SK-N-SH (cell line): ENCODE data around the gene TPO. TPM values are rescaled to one million over a fixed set of nuclear protein-coding genes. Genes with fewer than 3 reads are reported as not detected.

ENCODE experiments used
- CTCF ChIA-PET: fragments of 300-600, 350-600 bp; formaldehyde crosslinking; extraction: SDS; loops from one replicate; lab custom pipeline; 2021; lab: Yijun Ruan, JAX
- POLR2A ChIA-PET: fragments of 350-600 bp; sonication (Branson Sonifier 250); formaldehyde crosslinking; extraction: SDS; loops from one replicate; lab custom pipeline; 2020; ENCODE audit warnings: antibody characterized with exemption, inconsistent platforms; lab: Yijun Ruan, JAX
- DNase-seq: peaks from one replicate; pipeline ENCODE4 v3.0.0; 2012
- H2AFZ ChIP-seq: fragments of 200-600 bp; sonication (generic); 2 replicates; pipeline ENCODE4 v1.8.1; 2016; ENCODE audit warnings: antibody characterized with exemption, mild to moderate bottlenecking, low read depth
- H3F3A ChIP-seq: fragments of 200-600 bp; sonication (generic); replicated peaks from 2 replicates; pipeline ENCODE3; 2016; ENCODE audit warnings: antibody characterized with exemption, mild to moderate bottlenecking; ENCODE audit not compliant: insufficient read depth
- H3K27ac ChIP-seq, 2 experiments: fragments of 200-500 bp in 1 of 2; fragments of 200-600 bp in 1 of 2; sonication (Bioruptor generic) in 1 of 2; sonication (generic), shearing (Covaris generic) in 1 of 2; 2 replicates each; pipeline versions ENCODE4 v1.5.1 to v1.6.1; 2014 to 2016; ENCODE audit warnings: low read depth in 2 of 2, inconsistent platforms in 1 of 2, low read length in 1 of 2, mild to moderate bottlenecking in 1 of 2, mixed read lengths in 1 of 2
- H3K27me3 ChIP-seq: fragments of 200-600 bp; sonication (generic), shearing (Covaris generic); 2 replicates; pipeline ENCODE4 v1.6.1; 2016; ENCODE audit warnings: mixed run types; ENCODE audit not compliant: insufficient read depth
- H3K36me3 ChIP-seq, 2 experiments: fragments of 200-500 bp in 1 of 2; fragments of 200-600 bp in 1 of 2; sonication (Bioruptor generic) in 1 of 2; sonication (generic) in 1 of 2; replicated peaks in 1 of 2; 2 replicates each; pipeline versions ENCODE3 to v1.5.1; 2014 to 2016; ENCODE audit warnings: low read length in 1 of 2, mild to moderate bottlenecking in 1 of 2; ENCODE audit not compliant: insufficient read depth in 2 of 2, control insufficient read depth in 1 of 2
- H3K4me1 ChIP-seq, 2 experiments: fragments of 200-500 bp in 1 of 2; fragments of 200-600 bp in 1 of 2; sonication (Bioruptor generic) in 1 of 2; sonication (generic), shearing (Covaris generic) in 1 of 2; 2 replicates each; pipeline versions ENCODE4 v1.5.1 to v1.6.1; 2014 to 2016; ENCODE audit warnings: low read depth in 1 of 2, low read length in 1 of 2, mixed run types in 1 of 2; ENCODE audit not compliant: insufficient read depth in 2 of 2, control insufficient read depth in 1 of 2
- H3K4me2 ChIP-seq: fragments of 200-600 bp; sonication (generic), shearing (Covaris generic); 2 replicates; pipeline ENCODE4 v1.6.1; 2017; ENCODE audit warnings: mixed run types
- H3K4me3 ChIP-seq, 2 experiments: fragments of 200-500 bp in 1 of 2; fragments of 200-600 bp in 1 of 2; sonication (Bioruptor generic) in 1 of 2; sonication (generic), shearing (Covaris generic) in 1 of 2; 2 replicates each; pipeline versions ENCODE4 v1.5.1 to v1.8.1; 2014 to 2016; ENCODE audit warnings: low read depth in 2 of 2, inconsistent platforms in 1 of 2, low read length in 1 of 2, mild to moderate bottlenecking in 1 of 2, mixed read lengths in 1 of 2, moderate library complexity in 1 of 2
- H3K79me2 ChIP-seq: fragments of 200-600 bp; sonication (generic); 2 replicates; pipeline ENCODE4 v1.8.1; 2017; ENCODE audit warnings: mild to moderate bottlenecking; ENCODE audit not compliant: insufficient read depth
- H3K9ac ChIP-seq: fragments of 200-600 bp; sonication (generic); 2 replicates; pipeline ENCODE4 v1.6.1; 2017; ENCODE audit warnings: mixed run types
- H3K9me2 ChIP-seq: fragments of 200-600 bp; sonication (generic); 2 replicates; pipeline ENCODE4 v1.6.1; 2017; ENCODE audit warnings: mixed run types
- H3K9me3 ChIP-seq: fragments of 200-600 bp; sonication (generic); 2 replicates; pipeline ENCODE4 v1.6.1; 2017; ENCODE audit warnings: mixed run types, mild to moderate bottlenecking, moderate library complexity
- H4K20me1 ChIP-seq: fragments of 200-600 bp; sonication (generic); 2 replicates; pipeline ENCODE4 v1.6.1; 2017; ENCODE audit warnings: mild to moderate bottlenecking, mixed run types; ENCODE audit not compliant: insufficient read depth
- CHD2 ChIP-seq: fragments of 150-350 bp; IDR thresholded peaks from 2 replicates; pipeline ENCODE4 v1.6.1; 2018; ENCODE audit warnings: low read length; ENCODE audit not compliant: partially characterized antibody
- ELF1 ChIP-seq: IDR thresholded peaks from 2 replicates; pipeline ENCODE4 v1.4.0; 2012
- EP300 ChIP-seq, 2 experiments: IDR thresholded peaks; 2 replicates each; pipeline versions ENCODE4 v1.4.0 to v1.6.1; 2012; ENCODE audit warnings: borderline replicate concordance in 1 of 2, low read depth in 1 of 2, low read length in 1 of 2
- EZH2phosphoT487 ChIP-seq: fragments of 200-600 bp; sonication (generic); IDR thresholded peaks from 2 replicates; pipeline ENCODE4 v1.6.1; 2017; ENCODE audit warnings: low read depth, mixed run types, mild to moderate bottlenecking, antibody characterized with exemption, moderate library complexity, borderline replicate concordance
- FOSL2 ChIP-seq: IDR thresholded peaks from 2 replicates; pipeline ENCODE4 v1.4.0; 2012; ENCODE audit warnings: low read depth, mild to moderate bottlenecking, moderate library complexity, borderline replicate concordance
- FOXM1 ChIP-seq: IDR thresholded peaks from 2 replicates; pipeline ENCODE4 v1.4.0; 2012; ENCODE audit warnings: low read depth, mild to moderate bottlenecking
- GABPA ChIP-seq: IDR thresholded peaks from 2 replicates; pipeline ENCODE4 v1.4.0; 2012; ENCODE audit warnings: low read depth, mild to moderate bottlenecking
- GATA2 ChIP-seq: sonication (generic); formaldehyde crosslinking; IDR thresholded peaks from 2 replicates; pipeline ENCODE4 v1.5.0; 2020; ENCODE audit warnings: mild to moderate bottlenecking, missing genetic modification reagents
- IRF3 ChIP-seq: fragments of 150-350 bp; IDR thresholded peaks from 2 replicates; pipeline ENCODE4 v1.6.1; 2016; ENCODE audit warnings: mild to moderate bottlenecking, low read depth, low read length
- JUND ChIP-seq: IDR thresholded peaks from 2 replicates; pipeline ENCODE4 v1.4.0; 2012
- MAX ChIP-seq: IDR thresholded peaks from 2 replicates; pipeline ENCODE4 v1.4.0; 2012; ENCODE audit warnings: low read depth
- MEF2A ChIP-seq: IDR thresholded peaks from 2 replicates; pipeline ENCODE4 v1.4.0; 2012; ENCODE audit warnings: low read depth, borderline replicate concordance
- NRF1 ChIP-seq: IDR thresholded peaks from 2 replicates; pipeline ENCODE4 v1.6.1; 2012; ENCODE audit warnings: low read depth, mild to moderate bottlenecking, low read length
- POLR2AphosphoS5 ChIP-seq: IDR thresholded peaks from 2 replicates; pipeline ENCODE4 v1.6.1; 2012; ENCODE audit warnings: low read depth, low read length
- RCOR1 ChIP-seq: fragments of 150-350 bp; IDR thresholded peaks from 2 replicates; pipeline ENCODE4 v1.6.1; 2017; ENCODE audit warnings: antibody characterized with exemption, low read length
- REST ChIP-seq: IDR thresholded peaks from 2 replicates; pipeline ENCODE4 v1.6.1; 2012; ENCODE audit warnings: mild to moderate bottlenecking, low read depth, low read length, moderate library complexity
- TCF12 ChIP-seq: IDR thresholded peaks from 2 replicates; pipeline ENCODE4 v1.4.0; 2012
- USF1 ChIP-seq: IDR thresholded peaks from 2 replicates; pipeline ENCODE4 v1.4.0; 2012; ENCODE audit warnings: low read depth, borderline replicate concordance
- ZBTB33 ChIP-seq: IDR thresholded peaks from 2 replicates; pipeline ENCODE4 v1.4.0; 2012; ENCODE audit warnings: low read depth, borderline replicate concordance
- WGBS: methylation state at CpG from one replicate; pipeline ENCODE4 v1.1.6; 2017; ENCODE audit warnings: low lambda C conversion rate; 5-methylcytosine and 5-hydroxymethylcytosine counted together
- polyA plus RNA-seq, 3 experiments: library from polyadenylated mRNA; depleted of rRNA; stranded (reverse); fragments of >200 nt; gene quantifications; 2 replicates each; pipeline ENCODE4 v1.2.3, GENCODE V29; 2012

The TPO gene
- polyA plus RNA-seq, 1 of the 3 experiments (the other 2 are of a cell fraction), result not detected

- Histone ChIP-seq H2AFZ (no peak overlapping the region), H3K36me3 (no peaks in the 10 kb centered on the region), H3K4me1 (peaks cover 0 to 11% of the 10 kb centered on the region in 2 experiments; a peak in 2 of 4 replicates), H3K4me2 (no peak overlapping the region), H3K27me3 (no peaks in the 10 kb centered on the region), H3K9me3 (no peaks in the 10 kb centered on the region), H3K4me3 (no peak overlapping the region), H4K20me1 (no peaks in the 10 kb centered on the region), H3F3A (no peaks in the 10 kb centered on the region), H3K79me2 (no peaks in the 10 kb centered on the region), H3K27ac (no peak overlapping the region), H3K9ac (no peak overlapping the region), H3K9me2 (no peaks in the 10 kb centered on the region)
- 44% methylated on average over 18 of the region's 18 CpGs for WGBS
- no peak for DNase-seq
- no peak for TF ChIP-seq JUND
- no peak for TF ChIP-seq EP300 (IDR thresholded peaks at IDR 0.05; ENCODE audit: borderline replicate concordance in 1 of 2, low read depth in 1 of 2, low read length in 1 of 2)
- no peak for TF ChIP-seq IRF3
- TF ChIP-seq POLR2AphosphoS5, result no peak
- no peak for TF ChIP-seq FOXM1
- no peak for TF ChIP-seq USF1
- TF ChIP-seq GATA2, result no peak
- TF ChIP-seq CHD2, result no peak
- no peak for TF ChIP-seq MAX
- TF ChIP-seq NRF1, result no peak
- no peak for TF ChIP-seq TCF12
- TF ChIP-seq GABPA, result no peak
- no peak for TF ChIP-seq ZBTB33
- ChIA-PET CTCF (interaction anchor here (0.9 kb wide), 1 partner anchor 929 kb away, joined by 3 read pairs; no protein-coding TSS in a partner anchor), POLR2A (no interaction called here)
Measured at GRCh38 chr2:1514391-1515072, 101.3 kb downstream of the TPO start.

- H3K9me2 ChIP-seq, result no peaks in the 10 kb centered on the region
- H3F3A ChIP-seq, result no peaks in the 10 kb centered on the region
- H3K27me3 ChIP-seq, result no peaks in the 10 kb centered on the region
- H3K27ac ChIP-seq, result no peak overlapping the region
- TF ChIP-seq REST (no peak), CHD2 (no peak), EZH2phosphoT487 (no peak), ELF1 (no peak), FOSL2 (no peak), MEF2A (no peak), RCOR1 (no peak), USF1 (no peak), GABPA (no peak)
- H3K4me1 ChIP-seq, result peaks cover 0 to 6% of the 10 kb centered on the region in 2 experiments; a peak in 2 of 4 replicates
- ChIA-PET POLR2A (no interaction called here), CTCF (no interaction called here)
- DNase-seq, result no peak
- WGBS, result 21% methylated on average over 8 of the region's 8 CpGs
- no peak overlapping the region for H3K9ac ChIP-seq
- H3K36me3 ChIP-seq, result no peaks in the 10 kb centered on the region
- no peak overlapping the region for H2AFZ ChIP-seq
- H4K20me1 ChIP-seq, result no peaks in the 10 kb centered on the region
- no peaks in the 10 kb centered on the region for H3K79me2 ChIP-seq
- H3K4me3 ChIP-seq, result no peak overlapping the region
- no peak overlapping the region for H3K4me2 ChIP-seq
- H3K9me3 ChIP-seq, result no peaks in the 10 kb centered on the region
Measured at GRCh38 chr2:1515073-1515430, 101.8 kb downstream of the TPO start.
